GM18909 (cell line): ENCODE data around the gene PLA2G4D.

Experiments
- ATAC-seq: cut with Tn5 transposase; IDR thresholded peaks from one replicate; pipeline ENCODE4 v1.9.1; 2021; ENCODE audit warnings: mild to moderate bottlenecking; ENCODE audit not compliant: unreplicated experiment, poor library complexity

The PLA2G4D gene

GRCh38 chr15:42032376-42033213 is 61.8 kb downstream of the PLA2G4D start:
- no peak for ATAC-seq

GRCh38 chr15:42031198-42031915 is 63.0 kb downstream of the PLA2G4D start:
- ATAC-seq = no peak

- ATAC-seq = no peak
These were observed 66.8 kb downstream of the PLA2G4D start for GRCh38 chr15:42027521-42027920.

DNA sequence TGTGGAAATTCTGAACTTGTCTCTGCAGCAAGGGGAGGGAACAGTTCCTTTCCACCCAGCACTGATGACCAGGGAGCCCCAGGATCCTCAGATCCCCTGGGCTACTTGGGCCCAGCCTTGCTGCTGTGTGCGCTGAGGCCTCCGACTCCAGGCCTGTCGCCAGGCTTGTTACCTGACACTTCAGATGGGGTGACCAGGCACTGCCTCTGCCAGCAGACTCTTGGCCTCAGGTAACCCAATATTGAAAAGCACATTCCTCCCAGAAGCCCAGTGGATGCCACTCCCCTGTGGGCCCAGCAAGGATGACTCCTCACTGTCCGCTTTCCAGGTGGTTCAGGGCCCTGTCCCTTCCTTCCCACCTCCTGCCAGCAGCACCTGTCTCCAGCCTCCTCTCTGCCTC is 70.1 kb downstream of the PLA2G4D start:
- ATAC-seq = no peak

DNA sequence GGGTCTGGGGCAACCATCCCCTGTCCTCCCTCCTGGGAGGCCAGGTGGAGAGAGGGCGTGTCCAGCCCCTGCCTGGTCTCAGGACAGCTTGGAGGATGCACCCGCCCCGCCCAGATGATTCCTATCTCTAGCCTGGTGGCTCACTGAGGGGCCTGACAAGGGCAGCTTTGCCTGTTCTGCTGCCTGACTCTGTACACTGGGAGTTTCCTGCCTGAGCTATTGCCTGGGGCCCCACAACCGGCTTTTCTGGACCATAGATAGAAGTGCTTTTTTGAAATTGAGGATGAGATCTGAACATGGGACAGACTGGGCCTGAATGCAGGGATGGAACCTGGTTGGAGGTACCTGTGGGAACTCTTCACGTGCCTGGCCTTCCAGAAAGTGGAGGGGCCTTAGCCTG is 72.8 kb downstream of the PLA2G4D start:
- no peak for ATAC-seq

DNA sequence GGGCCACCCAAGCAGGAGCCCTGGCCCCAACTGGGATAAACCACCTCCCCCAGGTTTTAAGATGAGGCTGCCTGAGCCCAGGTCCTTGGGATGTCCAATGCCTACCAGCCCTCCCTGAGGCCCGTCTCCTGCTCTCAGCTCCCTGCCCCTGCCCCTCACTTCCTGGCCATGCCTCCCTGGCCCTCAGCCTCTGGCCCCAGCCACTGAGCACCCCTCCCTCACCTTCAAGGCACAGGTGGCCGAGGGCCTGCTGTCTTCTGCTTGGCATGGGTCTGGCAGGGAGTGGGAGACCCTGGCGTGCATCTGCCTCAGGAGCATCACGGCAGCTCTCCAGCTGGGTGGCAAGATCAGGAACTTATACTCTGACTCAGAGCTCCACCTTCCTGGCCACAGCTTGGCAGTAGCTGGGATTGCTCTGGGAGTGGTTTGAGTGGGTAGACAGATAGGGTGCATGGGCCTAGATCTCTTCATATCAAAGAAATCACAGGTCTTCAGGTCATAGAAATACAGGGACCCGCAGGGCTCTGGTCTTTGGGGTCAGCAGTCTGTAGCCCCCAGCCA is 73.6 kb downstream of the PLA2G4D start, which contains the start of gene PLA2G4E:
PLA2G4E (minus strand) TSS at position 330 of the 561 bp plus-strand sequence; CDS start at position 318, 12 bp downstream.
- ATAC-seq = no peak

- no peak for ATAC-seq
These were observed 75.8 kb downstream of the PLA2G4D start for GRCh38 chr15:42018306-42019224.
